HG03066 (cell line): ENCODE data around the gene CDC25C.
"Not testable (repeated sequence)": the region's sequence is repeated elsewhere in the genome, so short reads cannot be mapped to it uniquely, and the experiment has no call there.

Experiments used
- ATAC-seq: cut with Tn5 transposase; IDR thresholded peaks from one replicate; pipeline ENCODE4 v1.9.1; 2021; ENCODE audit warnings: low read depth; ENCODE audit not compliant: unreplicated experiment

CDC25C gene

DNA sequence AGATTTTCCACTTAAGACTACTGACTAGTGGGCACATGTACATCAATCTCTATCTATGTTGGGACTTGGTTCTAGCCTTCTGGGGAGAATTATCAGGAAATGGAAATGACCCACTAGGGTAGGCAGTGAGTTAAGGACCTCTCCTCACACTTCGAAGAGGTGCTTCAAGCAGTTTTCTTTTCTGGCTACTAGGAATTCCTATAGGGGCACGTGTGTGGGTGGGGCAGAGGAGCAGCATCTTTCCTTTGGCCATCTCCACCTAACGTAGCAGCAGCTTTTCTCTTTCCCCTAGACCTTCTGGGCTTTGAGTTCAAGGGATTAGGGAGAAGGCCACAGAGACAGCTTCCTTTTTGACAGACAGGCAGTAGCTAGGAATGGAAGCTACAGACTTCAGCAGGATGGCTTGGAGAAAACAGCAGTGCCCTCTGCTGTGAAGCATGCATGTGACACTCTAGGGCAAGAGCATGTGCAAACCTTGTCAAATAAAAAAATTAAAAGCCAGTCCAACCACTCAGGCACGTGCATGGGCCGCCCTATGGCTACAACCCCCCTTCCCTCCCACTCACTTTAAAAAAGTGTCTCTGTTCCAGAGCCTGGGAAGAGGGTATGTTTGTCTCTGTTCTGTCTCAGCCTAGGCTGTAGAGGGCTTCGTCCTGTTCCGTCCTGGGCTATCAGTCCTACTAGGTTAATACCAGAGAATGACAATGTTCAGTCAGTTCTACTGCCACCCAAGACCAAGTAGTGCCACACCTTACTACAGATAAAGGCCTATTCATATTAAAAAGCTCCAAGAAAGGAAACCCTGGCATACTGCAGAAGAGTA is 48.5 kb downstream of the CDC25C start:
- ATAC-seq = no peak

DNA sequence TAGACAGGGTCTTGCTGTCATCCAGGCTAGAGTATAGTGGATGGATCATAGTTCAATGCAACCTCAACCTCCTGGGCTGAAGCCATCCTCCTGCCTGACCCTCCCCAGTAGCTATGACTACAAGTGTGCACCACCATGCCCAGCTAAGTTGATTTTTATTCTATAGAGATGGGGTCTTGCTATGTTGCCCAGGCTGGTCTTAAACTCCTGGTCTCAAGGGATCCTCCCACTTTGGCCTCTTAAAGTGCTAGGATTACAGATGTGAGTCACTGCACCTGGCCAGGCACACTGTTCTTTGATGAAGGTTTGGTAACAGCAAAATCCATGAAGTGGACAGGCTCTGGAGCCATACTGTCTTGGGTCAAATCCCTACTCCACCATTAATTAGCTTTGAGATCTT is 50.7 kb downstream of the CDC25C start:
- ATAC-seq = no peak

DNA sequence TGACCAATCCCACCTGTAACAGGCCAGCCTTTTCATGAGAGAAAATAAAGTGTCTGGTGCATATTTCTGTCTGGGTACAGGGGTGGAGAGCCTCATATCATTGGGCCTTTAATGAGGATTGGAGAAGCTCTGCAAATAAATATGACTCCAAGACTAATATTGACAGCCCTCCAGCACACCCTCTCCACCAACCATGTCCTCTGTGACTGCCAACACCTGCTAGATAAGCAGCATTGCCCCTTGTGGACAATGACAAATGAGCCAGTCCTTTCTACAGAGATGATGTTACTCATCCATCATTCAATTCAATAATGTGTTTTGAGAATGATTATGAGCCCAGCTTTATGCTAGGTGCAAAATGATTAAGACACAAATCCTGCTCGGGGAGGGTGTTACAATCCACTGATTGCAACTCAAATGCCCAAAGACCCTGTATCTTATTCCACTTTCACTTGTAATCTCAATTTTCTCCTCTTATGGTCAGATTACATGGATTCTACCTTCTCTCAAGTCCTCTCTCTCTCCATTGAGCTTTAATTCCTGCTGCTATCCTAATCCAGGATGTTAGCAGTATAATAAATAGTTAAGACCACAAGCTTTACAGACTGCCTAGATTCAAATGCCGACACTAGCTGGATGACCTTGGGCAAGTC is 55.1 kb downstream of the CDC25C start:
- no peak for ATAC-seq

DNA sequence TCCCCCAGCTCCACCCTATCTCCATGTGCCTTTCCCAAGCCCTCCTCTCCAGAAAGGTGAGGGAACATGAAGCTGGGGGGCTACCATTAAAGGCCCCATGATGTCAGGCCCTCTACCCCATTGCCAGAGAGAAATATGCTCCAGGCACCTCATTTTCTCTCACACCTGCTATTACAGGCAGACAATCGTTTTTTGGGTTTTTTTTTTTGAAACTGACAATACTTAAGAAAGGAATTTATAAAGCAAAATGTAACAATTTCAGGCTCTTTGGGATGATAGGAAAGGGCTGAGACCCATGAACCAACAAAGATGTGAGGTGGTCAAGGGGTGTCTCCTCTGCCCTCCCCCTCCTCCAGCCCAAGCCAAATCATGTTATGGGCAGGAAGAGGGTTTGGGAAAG is 55.7 kb downstream of the CDC25C start:
- ATAC-seq = no peak

DNA sequence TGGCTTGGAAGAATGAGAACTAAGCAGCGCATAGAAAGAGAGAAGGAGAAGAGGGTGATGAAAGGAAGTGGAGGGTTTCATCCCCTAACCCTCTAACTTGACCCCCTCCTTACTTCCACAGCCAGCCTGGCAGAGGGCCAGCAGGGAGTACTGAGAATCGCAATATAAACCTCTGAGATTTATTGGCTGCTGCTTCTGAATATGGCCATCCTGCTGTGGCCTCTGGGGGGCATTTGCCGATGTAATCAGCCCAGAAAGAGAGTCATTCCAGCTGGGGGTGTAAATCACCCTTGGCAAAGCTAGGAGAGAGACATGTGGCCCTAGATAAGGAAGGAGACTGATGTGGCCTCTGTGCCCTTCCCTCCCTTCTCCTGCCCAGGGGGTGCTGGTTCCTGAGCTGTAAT is 56.2 kb downstream of the CDC25C start:
- no peak for ATAC-seq

DNA sequence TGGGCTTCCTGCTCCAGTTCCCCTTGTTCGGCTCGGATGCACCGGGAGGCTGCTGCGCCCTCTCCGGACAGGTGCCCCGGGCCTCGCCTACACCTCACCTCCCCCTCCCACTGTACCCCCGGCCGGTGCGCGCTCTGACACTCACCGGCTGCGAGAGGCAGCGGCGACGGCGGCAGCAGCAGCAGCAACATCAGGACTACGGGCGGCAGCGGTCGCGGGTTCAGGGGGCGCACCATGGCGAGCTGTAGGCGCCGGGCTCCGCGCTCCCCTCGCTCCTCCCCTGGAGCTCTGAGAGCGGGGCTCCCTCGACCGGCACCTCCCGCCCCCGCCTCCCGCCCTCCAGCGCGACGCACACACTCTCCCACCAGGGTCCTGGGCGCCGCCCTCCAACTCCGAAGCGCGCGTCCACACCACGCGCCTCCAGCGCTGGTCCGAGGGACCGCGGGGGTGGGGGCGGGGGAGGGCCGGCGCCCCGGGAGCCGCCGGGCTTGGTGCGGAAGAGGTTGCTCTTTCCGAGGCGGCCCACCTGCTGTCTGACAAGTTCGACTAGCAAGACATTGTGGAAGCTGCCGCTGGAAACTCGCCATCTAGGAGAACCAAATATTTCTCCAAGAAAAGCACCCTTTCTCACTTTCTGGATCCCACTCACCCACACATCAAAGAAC is 57.3 kb downstream of the CDC25C start, which contains the start of gene GFRA3:
Gene GFRA3, minus strand, starts transcription at position 433 of the 665 bp plus-strand sequence. Its CDS starts 197 bp downstream, at position 236.
- ATAC-seq = no peak

DNA sequence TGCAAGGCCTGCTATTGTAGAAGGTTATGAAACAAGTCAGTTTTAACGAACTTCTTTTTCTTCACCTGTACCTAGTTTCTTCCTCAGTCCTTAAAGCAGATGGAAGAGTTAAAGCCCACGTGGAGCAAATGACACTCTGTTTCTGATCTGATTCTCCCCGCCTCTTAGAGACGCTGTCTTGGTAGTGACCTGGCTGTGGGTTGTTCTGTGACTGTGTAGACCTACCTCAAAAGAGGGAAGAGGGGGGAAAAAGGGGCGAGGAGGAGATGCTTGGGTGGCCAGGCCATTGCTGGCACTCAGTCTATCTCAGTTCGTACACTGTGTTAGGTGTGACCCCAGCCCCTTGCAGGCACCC is 57.8 kb downstream of the CDC25C start:
- no peak for ATAC-seq

DNA sequence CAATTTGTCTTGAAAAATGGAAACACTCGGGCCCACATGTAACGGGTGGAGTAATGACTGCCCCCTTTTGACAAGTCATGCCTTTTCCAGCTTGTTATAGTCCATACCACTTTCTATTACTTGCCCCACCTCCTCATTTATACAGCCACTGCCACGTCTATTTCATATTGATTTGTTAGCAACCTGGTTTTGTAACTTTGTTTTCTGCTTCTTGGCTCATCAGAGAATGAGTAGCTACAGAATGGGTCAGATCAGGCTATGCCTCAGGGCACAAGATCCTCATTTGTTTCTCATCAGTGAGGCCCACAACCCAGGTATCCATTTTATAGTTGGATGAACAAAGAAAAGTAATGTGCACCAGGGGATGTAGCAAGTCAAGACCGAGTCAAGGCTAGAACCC is 58.9 kb downstream of the CDC25C start:
- no peak for ATAC-seq

DNA sequence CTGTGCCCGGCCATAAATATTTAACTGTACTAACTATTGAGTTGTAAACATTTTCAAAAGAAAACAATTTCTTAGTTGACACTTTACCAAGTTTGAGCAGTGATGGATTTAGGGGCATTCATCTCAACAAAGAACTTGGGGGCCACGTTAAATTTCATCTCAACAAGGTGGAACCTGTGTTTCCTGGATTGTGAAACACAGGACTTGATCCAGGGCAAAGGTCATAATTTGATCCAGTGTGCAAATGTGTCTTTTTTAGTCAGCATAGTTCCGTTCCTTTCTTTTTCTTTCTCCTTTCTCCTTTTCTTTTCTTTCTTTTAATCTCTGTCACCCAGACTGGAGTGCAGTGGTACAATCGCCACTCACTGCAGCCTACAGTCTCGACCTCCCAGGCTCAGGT is 60.3 kb downstream of the CDC25C start:
- no peak for ATAC-seq

DNA sequence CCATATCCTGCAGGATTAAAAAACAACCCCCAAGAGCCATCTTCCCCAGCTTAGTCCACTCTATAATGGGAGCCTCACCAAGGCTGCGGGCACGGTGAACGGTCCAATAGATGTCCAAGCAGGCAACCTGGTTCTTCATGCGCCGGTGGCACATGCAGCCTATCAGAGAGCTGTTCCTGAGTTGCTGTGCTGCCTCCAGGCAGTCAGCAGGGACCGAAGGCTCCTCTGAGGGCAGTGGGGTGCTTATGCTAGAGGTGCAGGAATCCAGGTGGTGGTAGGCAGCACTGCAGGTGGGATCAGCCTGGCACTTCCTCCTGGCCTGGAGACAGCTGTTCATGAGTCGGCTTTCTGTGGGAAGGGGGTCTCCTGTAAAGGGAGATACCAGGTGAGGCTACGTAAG is 67.4 kb downstream of the CDC25C start:
- no peak for ATAC-seq

DNA sequence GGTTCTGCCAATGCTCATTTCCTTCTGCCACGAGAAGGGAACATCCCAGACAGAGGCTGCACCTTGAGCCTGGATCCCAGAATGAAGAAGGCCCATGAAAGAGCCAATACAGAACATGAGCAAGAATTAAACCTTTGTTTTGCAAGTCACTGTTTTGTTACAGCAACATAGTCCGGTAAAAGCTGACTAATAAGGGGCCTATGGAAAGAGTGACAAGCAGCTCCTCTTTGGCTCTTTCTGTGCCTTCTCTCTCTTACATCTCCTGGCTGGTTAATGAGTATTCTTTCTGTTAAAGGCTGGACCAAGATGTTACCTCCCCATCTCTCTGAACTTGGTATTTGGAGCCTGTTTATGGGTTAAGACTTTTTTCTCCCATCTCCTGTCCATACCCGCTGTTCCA is 68.0 kb downstream of the CDC25C start:
- ATAC-seq = no peak

DNA sequence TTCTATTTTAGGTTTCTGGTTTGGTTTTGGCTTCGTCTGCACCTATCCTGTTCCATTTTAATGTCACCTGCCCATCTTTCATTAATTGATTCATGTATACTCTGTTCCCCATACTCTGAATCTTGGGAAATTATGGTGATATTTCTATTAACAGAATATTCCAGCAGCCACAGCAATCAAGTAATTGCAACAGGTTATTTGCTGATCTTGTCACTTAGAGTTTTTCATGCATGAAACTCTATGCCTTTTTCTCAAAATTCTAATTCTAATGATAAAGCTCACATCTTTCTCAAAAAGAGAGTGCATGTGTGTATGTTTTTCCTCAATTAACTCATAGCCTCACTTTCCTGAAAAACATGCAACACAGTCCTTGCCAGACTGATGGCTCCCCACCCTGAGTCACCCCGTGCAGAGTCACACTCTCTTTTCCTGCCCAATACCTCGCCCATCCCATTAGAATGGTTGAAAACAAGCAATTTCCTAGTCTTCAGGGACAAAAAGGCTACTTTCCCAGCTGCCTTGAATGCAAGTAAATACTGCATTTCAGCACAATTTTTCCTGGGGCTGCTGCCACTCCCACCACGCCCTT is 72.8 kb downstream of the CDC25C start:
- ATAC-seq = no peak

DNA sequence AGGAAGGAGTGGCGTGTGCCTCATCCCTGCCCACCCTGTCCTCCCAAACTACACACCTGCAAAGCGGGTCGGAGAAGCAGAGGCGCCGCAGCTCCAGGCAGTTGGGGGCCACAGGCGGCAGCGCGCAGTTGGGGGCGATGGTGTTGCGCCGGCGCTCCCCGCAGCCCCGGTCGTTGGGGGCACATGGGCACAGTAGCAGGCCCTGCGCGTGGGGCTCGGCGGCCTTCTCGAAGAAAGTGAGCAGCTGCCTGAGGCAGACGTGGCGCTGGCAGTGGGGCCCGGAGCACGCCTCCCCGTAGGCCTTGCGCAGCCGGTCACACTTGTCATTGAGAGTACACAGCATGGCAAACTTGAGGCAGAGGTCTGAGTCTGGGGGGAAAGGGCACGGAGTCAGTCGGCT is 74.0 kb downstream of the CDC25C start:
- no peak for ATAC-seq

DNA sequence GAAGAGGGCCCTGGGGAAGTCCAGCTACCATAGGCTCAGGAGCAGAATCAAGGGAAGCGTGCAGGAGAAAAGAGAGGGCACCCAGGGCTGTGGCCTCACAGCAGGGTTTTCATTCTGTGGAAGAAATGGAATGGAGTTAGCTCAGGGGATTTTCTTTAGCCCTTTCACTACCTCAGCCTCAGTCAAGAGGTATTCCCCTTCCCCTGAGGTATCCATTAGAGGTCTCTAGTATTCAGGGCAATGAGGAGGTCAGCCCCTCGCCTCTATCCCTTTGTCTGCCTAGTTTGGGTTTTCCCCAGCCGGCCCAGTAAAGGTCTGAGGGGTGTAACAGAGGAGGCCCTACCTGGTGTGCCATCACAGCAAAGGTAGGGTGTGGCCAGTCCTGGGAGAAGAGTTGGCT is 78.7 kb downstream of the CDC25C start:
- no peak for ATAC-seq

DNA sequence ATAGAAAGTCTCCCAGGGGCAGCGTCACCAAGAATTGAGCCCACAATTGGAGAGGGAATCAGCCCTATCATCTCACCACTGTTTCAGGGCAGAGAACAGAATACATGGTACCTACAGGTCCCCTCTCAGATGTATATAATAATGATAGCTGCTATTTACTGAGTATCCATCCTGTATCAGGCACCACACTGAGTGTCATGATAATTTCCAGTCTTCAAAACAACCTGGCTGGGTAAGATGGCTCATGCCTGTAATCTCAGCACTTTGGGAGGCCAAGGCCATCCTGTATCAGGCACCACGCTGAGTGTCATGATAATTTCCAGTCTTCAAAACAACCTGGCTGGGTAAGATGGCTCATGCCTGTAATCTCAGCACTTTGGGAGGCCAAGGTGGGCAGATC is 83.8 kb downstream of the CDC25C start:
- ATAC-seq = not testable (repeated sequence)

DNA sequence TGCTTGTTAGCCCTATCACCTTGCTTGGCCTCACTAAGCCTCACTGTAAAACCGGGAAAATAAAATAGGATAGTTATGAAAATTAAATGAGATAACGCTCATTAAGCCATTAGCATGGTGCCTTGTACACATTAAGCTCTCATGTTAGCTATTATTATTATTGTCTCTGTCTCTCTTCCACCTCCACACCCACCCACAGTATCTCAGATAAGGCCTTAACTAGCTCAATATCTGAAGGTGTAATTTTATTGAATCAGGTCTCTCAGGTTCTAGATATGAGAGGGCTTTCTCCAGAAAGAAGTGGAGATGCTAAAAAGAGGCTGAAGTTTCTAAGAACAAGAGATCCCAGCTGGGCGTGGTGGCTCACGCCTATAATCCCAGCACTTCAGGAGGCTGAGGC is 84.8 kb downstream of the CDC25C start:
- no peak for ATAC-seq

DNA sequence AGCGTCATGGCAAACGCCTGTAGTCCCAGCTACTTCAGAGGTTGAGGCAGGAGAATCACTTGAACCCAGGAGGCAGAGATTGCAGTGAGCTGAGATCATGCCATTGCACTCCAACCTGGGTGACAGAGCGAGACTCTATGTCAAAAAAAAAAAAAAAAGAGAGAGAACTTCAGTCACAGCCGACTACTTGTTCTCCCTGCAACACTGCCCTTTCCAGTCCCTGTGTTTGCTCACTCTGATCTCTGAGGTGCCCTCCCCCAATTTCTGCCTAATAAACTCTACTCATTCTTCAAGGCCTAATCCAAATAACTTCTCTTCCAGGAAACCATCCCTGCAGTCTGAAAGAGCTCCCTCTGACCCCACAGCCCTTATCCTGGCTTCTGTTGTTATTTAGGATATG is 85.3 kb downstream of the CDC25C start:
- no peak for ATAC-seq

DNA sequence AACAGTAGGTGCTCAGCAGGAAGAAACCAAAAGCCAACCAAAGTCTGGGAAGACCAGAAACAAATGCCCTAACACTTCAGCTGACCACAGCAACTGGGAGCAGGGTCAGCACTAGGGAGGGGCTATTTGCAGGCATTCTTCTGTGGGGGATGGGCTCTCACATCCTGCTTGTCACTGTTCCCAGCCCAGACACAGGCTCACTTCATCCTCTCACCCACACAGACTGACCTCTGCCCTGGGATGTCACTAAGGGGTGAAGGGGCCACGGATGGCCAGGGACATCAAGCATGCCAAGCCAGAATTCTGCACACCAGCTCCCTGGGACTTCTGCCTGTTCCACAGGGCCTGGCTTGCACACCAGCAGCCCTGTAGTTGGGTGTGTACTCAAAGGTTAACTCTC is 85.9 kb downstream of the CDC25C start:
- no peak for ATAC-seq

DNA sequence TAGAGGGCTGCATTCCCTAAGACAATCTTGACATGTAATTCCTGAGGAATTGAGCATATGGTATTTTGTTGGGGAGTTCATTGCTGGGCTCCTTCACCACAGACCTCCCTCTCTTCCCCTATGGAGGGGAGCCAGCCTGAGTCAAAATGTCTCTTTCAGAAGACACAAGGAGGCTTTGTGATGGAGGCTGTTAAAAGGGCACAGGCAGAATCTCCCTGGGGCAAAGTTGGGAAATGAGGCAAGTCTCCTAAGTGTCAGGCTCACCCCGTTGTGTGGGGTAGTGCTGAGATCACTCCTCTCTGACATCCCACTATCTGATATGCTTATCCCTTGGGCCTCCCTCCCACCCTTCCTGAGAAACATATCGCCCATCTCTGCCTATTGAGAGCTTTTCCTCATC is 87.8 kb downstream of the CDC25C start:
- ATAC-seq = no peak

DNA sequence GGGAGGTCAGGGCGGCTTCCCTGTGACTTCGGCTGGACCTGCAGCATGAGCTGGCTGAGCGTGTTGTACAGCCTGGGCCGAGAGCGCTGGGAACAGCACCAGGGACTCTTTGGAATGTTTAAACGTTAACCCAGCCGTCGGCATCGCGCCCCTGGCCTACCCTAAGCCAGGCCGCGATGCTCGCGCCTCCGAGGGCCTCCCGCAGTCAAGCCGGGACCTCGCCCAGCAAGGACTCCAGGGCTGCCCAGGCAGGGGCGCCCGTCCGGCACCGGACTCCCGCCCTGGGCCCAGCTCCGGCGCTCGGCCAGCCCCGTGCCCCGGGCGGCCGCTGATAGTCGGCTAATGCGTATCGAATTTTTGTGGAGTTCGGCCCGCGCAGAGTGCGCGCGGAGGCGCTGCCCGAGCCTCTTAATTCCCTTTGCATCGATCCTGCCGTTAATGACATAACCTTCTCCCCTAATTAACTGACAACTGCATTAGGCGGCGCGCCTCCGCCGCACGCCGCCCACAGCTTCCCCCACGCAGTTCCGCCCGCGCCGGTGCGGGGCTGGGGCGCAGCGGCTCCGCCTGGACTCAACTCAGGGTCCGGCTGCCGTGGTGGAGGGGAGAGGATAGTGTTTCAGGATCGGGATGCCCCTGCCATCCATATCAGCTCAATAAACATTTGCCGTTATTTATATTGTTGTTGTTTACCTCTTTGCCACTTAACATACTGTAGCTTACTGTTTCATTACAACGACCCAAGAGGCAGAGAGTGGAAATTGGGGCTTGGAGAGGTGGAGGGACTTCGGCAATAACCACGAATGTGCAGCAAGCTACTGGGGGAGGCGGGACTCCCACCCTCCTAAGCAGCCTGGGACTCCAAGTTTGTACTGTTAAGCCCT is 89.7 kb downstream of the CDC25C start:
- ATAC-seq = no peak
